Keratinocyte (primary cell): ENCODE data around the gene S100G. TPM values are rescaled to one million over a fixed set of nuclear protein-coding genes. Genes with fewer than 3 reads are reported as not detected.

Experiments
- DNase-seq: peaks from one replicate; pipeline ENCODE4 v3.0.0-alpha.2; 2011; ENCODE audit warnings: low read depth, missing footprints, low spot score
- FAIRE-seq: peaks from 2 replicates; lab custom pipeline; 2011; peaks lifted over from hg19 to GRCh38; lab: Jason Lieb, UNC
- H2AFZ ChIP-seq: 2 replicates; pipeline ENCODE4 v1.6.0; 2012; ENCODE audit warnings: low read length, control low read depth, inconsistent platforms; ENCODE audit not compliant: control insufficient read depth
- H3K27ac ChIP-seq: 2 replicates; pipeline ENCODE4 v1.5.1; 2011; ENCODE audit warnings: low read length; ENCODE audit not compliant: control insufficient read depth, insufficient read depth
- H3K27me3 ChIP-seq: 3 replicates; pipeline ENCODE4 v1.6.0; 2011; ENCODE audit warnings: low read length; ENCODE audit not compliant: control insufficient read depth, insufficient read depth; ENCODE audit errors: extremely low read depth
- H3K36me3 ChIP-seq, 2 experiments: 2 replicates in 1 of 2; 3 replicates in 1 of 2; pipeline ENCODE4 v1.5.1; 2011; ENCODE audit warnings: low read length in 2 of 2, mild to moderate bottlenecking in 1 of 2; ENCODE audit not compliant: control insufficient read depth in 2 of 2, insufficient read depth in 2 of 2; ENCODE audit errors: extremely low read depth in 1 of 2
- H3K4me1 ChIP-seq: 3 replicates; pipeline ENCODE4 v1.5.1; 2011; ENCODE audit warnings: low read length; ENCODE audit not compliant: control insufficient read depth, insufficient read depth; ENCODE audit errors: extremely low read depth
- H3K4me2 ChIP-seq: 3 replicates; pipeline ENCODE4 v1.6.0; 2011; ENCODE audit warnings: low read depth, low read length; ENCODE audit not compliant: control insufficient read depth, insufficient read depth; ENCODE audit errors: extremely low read depth
- H3K4me3 ChIP-seq, 3 experiments: fragments of 200-600 bp in 1 of 3; sonication (generic) in 1 of 3; 2 replicates in 2 of 3; 3 replicates in 1 of 3; pipeline ENCODE4 v1.5.1; 2011 to 2016; ENCODE audit warnings: low read length in 3 of 3, mild to moderate bottlenecking in 3 of 3, control low read depth in 2 of 3, inconsistent platforms in 1 of 3, low read depth in 1 of 3, mixed read lengths in 1 of 3, mixed run types in 1 of 3, moderate library complexity in 1 of 3; ENCODE audit not compliant: control insufficient read depth in 2 of 3, insufficient read depth in 2 of 3; ENCODE audit errors: extremely low read depth in 1 of 3
- H3K79me2 ChIP-seq: 2 replicates; pipeline ENCODE4 v1.6.0; 2012; ENCODE audit warnings: low read length; ENCODE audit not compliant: control insufficient read depth, insufficient read depth
- H3K9ac ChIP-seq: 3 replicates; pipeline ENCODE4 v1.6.0; 2011; ENCODE audit warnings: low read length; ENCODE audit not compliant: control insufficient read depth, insufficient read depth; ENCODE audit errors: extremely low read depth
- H3K9me1 ChIP-seq: 3 replicates; pipeline ENCODE4 v1.6.0; 2011; ENCODE audit warnings: low read length; ENCODE audit not compliant: control insufficient read depth, insufficient read depth; ENCODE audit errors: extremely low read depth
- H3K9me3 ChIP-seq: 2 replicates; pipeline ENCODE4 v1.5.1; 2012; ENCODE audit warnings: low read depth, low read length; ENCODE audit not compliant: control insufficient read depth
- H4K20me1 ChIP-seq: 3 replicates; pipeline ENCODE4 v1.6.0; 2011; ENCODE audit warnings: low read length; ENCODE audit not compliant: control insufficient read depth, insufficient read depth; ENCODE audit errors: extremely low read depth
- CTCF ChIP-seq, 3 experiments: IDR thresholded peaks in 1 of 3; conservative IDR thresholded peaks in 1 of 3; optimal IDR thresholded peaks in 1 of 3; 2 replicates in 2 of 3; 3 replicates in 1 of 3; pipeline versions ENCODE3 to v1.5.1; 2011; ENCODE audit warnings: low read length in 3 of 3, mild to moderate bottlenecking in 3 of 3, moderate library complexity in 2 of 3, control low read depth in 1 of 3, inconsistent platforms in 1 of 3; ENCODE audit not compliant: insufficient read depth in 2 of 3; ENCODE audit errors: extremely low read depth in 1 of 3
- EZH2 ChIP-seq: IDR thresholded peaks from one replicate; pipeline ENCODE4 v1.6.1; 2012; ENCODE audit warnings: inconsistent platforms, mild to moderate bottlenecking, low read length, moderate library complexity
- dilution Hi-C: fragments of 300-500 bp; cut with MboI; formaldehyde crosslinking; loops from one replicate; pipeline ENCODE4 v1.7.0; 2020; ENCODE audit warnings: low sequenced_read_pairs; ENCODE audit not compliant: extremely low pct_ligation_motif_present
- polyA plus RNA-seq, 5 experiments: library from polyadenylated mRNA; depleted of rRNA in 3 of 5; stranded (reverse) in 3 of 5; stranded (forward) in 1 of 5; unstranded in 1 of 5; fragments of >200 nt; gene quantifications; 1 replicate in 1 of 5; 2 replicates in 3 of 5; 3 replicates in 1 of 5; pipeline versions ENCODE4 v1.2.1 to v1.2.3, GENCODE V29; 2011 to 2012; ENCODE audit warnings: missing spikeins in 2 of 5, low read depth in 1 of 5, low replicate concordance in 1 of 5

The S100G gene
- polyA plus RNA-seq, 1 donor (not counting 4 experiments of a cell fraction or from before 2014, with no cell fraction given) = not detected

GRCh38 chrX:16662402-16662801 lies 12.4 kb downstream of the S100G start:
- dilution Hi-C loops = loop anchor here (25.0 kb wide), 1 partner anchor 225 kb away; no protein-coding TSS in a partner anchor
- H3K4me3 ChIP-seq = no peak overlapping the region
- DNase-seq (no peak), FAIRE-seq (no peak)
- TF ChIP-seq EZH2 = no peak
- no peak for TF ChIP-seq CTCF (optimal IDR thresholded peaks at IDR 0.05 in 1 of 3, IDR thresholded peaks at IDR 0.05 in 1 of 3, conservative IDR thresholded peaks at IDR 0.05 in 1 of 3; ENCODE audit: extremely low read depth in 1 of 3, insufficient read depth in 2 of 3, low read length in 3 of 3)
- H3K36me3 ChIP-seq = peaks cover 0 to 4% of the 10 kb centered on the region in 2 experiments
- H4K20me1 ChIP-seq = no peaks in the 10 kb centered on the region
- H3K9me1 ChIP-seq = no peaks in the 10 kb centered on the region
- no peaks in the 10 kb centered on the region for H3K9me3 ChIP-seq
- no peaks in the 10 kb centered on the region for H3K27me3 ChIP-seq
- no peak overlapping the region for H2AFZ ChIP-seq
- no peak overlapping the region for H3K27ac ChIP-seq
- no peak overlapping the region for H3K9ac ChIP-seq
- no peaks in the 10 kb centered on the region for H3K79me2 ChIP-seq
- H3K4me2 ChIP-seq = no peak overlapping the region
- peaks cover 4% of the 10 kb centered on the region for H3K4me1 ChIP-seq

GRCh38 chrX:16664074-16664473 lies 14.1 kb downstream of the S100G start:
- no peak for FAIRE-seq

More at GRCh38 chrX:16664074-16664473, 14.1 kb downstream of the S100G start:
- H3K9me3 ChIP-seq = no peaks in the 10 kb centered on the region
- H2AFZ ChIP-seq = no peak overlapping the region
- no peak overlapping the region for H3K9ac ChIP-seq
- H4K20me1 ChIP-seq = no peaks in the 10 kb centered on the region
- DNase-seq = no peak
- no peaks in the 10 kb centered on the region for H3K4me1 ChIP-seq
- TF ChIP-seq EZH2 (no peak), CTCF (optimal IDR thresholded peaks at IDR 0.05 in 1 of 3, IDR thresholded peaks at IDR 0.05 in 1 of 3, conservative IDR thresholded peaks at IDR 0.05 in 1 of 3; ENCODE audit: extremely low read depth in 1 of 3, insufficient read depth in 2 of 3, low read length in 3 of 3) (no peak)
- peaks cover 0 to 7% of the 10 kb centered on the region in 2 experiments for H3K36me3 ChIP-seq
- H3K79me2 ChIP-seq = no peaks in the 10 kb centered on the region
- no peak overlapping the region for H3K4me3 ChIP-seq
- no peak overlapping the region for H3K27ac ChIP-seq
- no peak overlapping the region for H3K4me2 ChIP-seq
- H3K9me1 ChIP-seq = no peaks in the 10 kb centered on the region
- no peaks in the 10 kb centered on the region for H3K27me3 ChIP-seq
- dilution Hi-C loops = loop anchor here (25.0 kb wide), 1 partner anchor 227 kb away; no protein-coding TSS in a partner anchor
